Spleen (tissue), 7 donors: ENCODE data around the gene NOP16.

Experiments
- POLR2A ChIP-seq, 3 donors: fragments of 450-650 bp; IDR thresholded peaks; one replicate each; pipeline ENCODE4 v1.5.1; 2017; ENCODE audit warnings: antibody characterized with exemption in 3 of 3, mild to moderate bottlenecking in 1 of 3
- POLR2AphosphoS5 ChIP-seq, 3 donors: sonication (generic); formaldehyde crosslinking; IDR thresholded peaks; one replicate each; pipeline ENCODE4 v1.5.1; 2017; ENCODE audit warnings: antibody characterized with exemption in 3 of 3
- TF ChIP-seq, protein P1 (sequence below), 11 experiments: fragments of 200-600 bp in 7 of 11; fragments of 450-650 bp in 4 of 11; sonication (generic) in 4 of 11; IDR thresholded peaks in 8 of 11; conservative IDR thresholded peaks in 3 of 11; 1 replicate in 7 of 11; 2 replicates in 4 of 11; pipeline versions ENCODE4 v1.4.0 to v1.8.0; 2016 to 2021; ENCODE audit warnings: antibody characterized with exemption in 11 of 11, inconsistent platforms in 4 of 11, mild to moderate bottlenecking in 1 of 11
- donor health status: DM: no; HTN: no; CAD: no; lungs with moderate emphysema.
- donor health status: DM: no; HTN: no; CAD: no.
- donor health status: DM: no; HTN: no; CAD: no.

GRCh38 chr5:176381979-176382378, 6.4 kb downstream of the NOP16 start:
- TF ChIP-seq, protein P1, sequence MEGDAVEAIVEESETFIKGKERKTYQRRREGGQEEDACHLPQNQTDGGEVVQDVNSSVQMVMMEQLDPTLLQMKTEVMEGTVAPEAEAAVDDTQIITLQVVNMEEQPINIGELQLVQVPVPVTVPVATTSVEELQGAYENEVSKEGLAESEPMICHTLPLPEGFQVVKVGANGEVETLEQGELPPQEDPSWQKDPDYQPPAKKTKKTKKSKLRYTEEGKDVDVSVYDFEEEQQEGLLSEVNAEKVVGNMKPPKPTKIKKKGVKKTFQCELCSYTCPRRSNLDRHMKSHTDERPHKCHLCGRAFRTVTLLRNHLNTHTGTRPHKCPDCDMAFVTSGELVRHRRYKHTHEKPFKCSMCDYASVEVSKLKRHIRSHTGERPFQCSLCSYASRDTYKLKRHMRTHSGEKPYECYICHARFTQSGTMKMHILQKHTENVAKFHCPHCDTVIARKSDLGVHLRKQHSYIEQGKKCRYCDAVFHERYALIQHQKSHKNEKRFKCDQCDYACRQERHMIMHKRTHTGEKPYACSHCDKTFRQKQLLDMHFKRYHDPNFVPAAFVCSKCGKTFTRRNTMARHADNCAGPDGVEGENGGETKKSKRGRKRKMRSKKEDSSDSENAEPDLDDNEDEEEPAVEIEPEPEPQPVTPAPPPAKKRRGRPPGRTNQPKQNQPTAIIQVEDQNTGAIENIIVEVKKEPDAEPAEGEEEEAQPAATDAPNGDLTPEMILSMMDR (IDR thresholded peaks at IDR 0.05 in 8 of 11, conservative IDR thresholded peaks at IDR 0.05 in 3 of 11) = no peak
- no peak for TF ChIP-seq POLR2AphosphoS5 (IDR thresholded peaks at IDR 0.05)
- TF ChIP-seq POLR2A (IDR thresholded peaks at IDR 0.05) = no peak
